Vagina (tissue), 2 donors: ENCODE measurements around the gene ARHGEF4. TPM values are rescaled to one million over a fixed set of nuclear protein-coding genes. Genes with fewer than 3 reads are reported as not detected.

ENCODE experiments used
- DNase-seq, 2 donors: peaks; one replicate each; pipeline ENCODE4 v3.0.0-alpha.2; 2017; ENCODE audit errors: extremely low spot score in 2 of 2
- H3K27ac ChIP-seq: fragments of 200-600 bp; sonication (generic); one replicate; pipeline ENCODE4 v1.5.1; 2019
- H3K27me3 ChIP-seq: fragments of 200-600 bp; sonication (generic); one replicate; pipeline ENCODE4 v1.5.1; 2019
- H3K36me3 ChIP-seq, 2 donors: fragments of 200-600 bp; sonication (generic); one replicate each; pipeline ENCODE4 v1.5.1; 2017 to 2019
- H3K4me1 ChIP-seq: fragments of 200-600 bp; sonication (generic); one replicate; pipeline ENCODE4 v1.5.1; 2019
- H3K4me3 ChIP-seq, 2 donors: fragments of 200-600 bp; sonication (generic); 1 replicate in 1 of 2; 2 replicates in 1 of 2; pipeline ENCODE4 v1.5.1; 2016 to 2019
- H3K9me3 ChIP-seq: fragments of 200-600 bp; sonication (generic); one replicate; pipeline ENCODE4 v1.5.1; 2019
- POLR2A ChIP-seq, 2 donors: fragments of 450-650 bp; IDR thresholded peaks; one replicate each; pipeline ENCODE4 v1.6.1; 2017; ENCODE audit warnings: antibody characterized with exemption in 2 of 2, mild to moderate bottlenecking in 2 of 2, moderate library complexity in 2 of 2
- POLR2AphosphoS5 ChIP-seq, 2 donors: sonication (generic); formaldehyde crosslinking; IDR thresholded peaks; one replicate each; pipeline ENCODE4 v1.9.0; 2017; ENCODE audit warnings: antibody characterized with exemption in 2 of 2, mild to moderate bottlenecking in 2 of 2, low read depth in 1 of 2; ENCODE audit not compliant: insufficient read depth in 1 of 2
- intact Hi-C: fragments of 100-400 bp; cut with DNase I; formaldehyde crosslinking; loops from one replicate; pipeline ENCODE4 v1.15.1; 2023
- total RNA-seq: library from RNA; depleted of rRNA; stranded (reverse); fragments of >200 nt; gene quantifications from one replicate; pipeline ENCODE4 v1.2.3, GENCODE V29; 2016
- TF ChIP-seq, protein P1 (sequence below), 3 experiments: fragments of 450-650 bp in 2 of 3; fragments of 200-600 bp in 1 of 3; sonication (generic) in 1 of 3; IDR thresholded peaks; one replicate each; pipeline ENCODE4 v1.5.1; 2017 to 2019; ENCODE audit warnings: antibody characterized with exemption in 3 of 3, mild to moderate bottlenecking in 2 of 3, moderate library complexity in 2 of 3

Gene ARHGEF4
- total RNA-seq, 1 donor from 2014 or later: 116 TPM

DNA sequence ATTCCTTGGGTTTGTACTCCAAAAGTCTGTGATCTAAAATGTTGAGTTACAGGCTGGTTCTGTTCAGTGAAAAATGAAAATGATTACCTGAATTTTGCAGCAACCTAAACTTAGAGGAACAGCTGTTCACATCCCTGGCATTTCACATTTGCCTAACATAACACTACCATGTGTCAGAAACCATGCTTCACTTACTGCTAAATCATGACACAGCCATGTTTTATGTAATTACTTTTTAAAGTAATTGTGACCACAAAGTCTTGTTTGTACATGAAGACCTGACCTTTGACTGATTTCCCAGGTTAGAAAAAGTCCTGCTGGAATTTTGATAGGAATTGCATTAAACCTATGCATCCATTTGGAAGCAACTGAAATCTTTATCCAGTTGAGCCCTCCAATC lies 177.4 kb downstream of the ARHGEF4 start:
- Histone ChIP-seq H3K9me3 (no peaks in the 10 kb centered on the region), H3K27me3 (no peaks in the 10 kb centered on the region), H3K4me3 (no peak overlapping the region), H3K36me3 (no peaks in the 10 kb centered on the region), H3K4me1 (peaks cover 9% of the 10 kb centered on the region), H3K27ac (no peak overlapping the region)
- intact Hi-C loops: no loop called here
- DNase-seq: no peak
- TF ChIP-seq POLR2A (IDR thresholded peaks at IDR 0.05) (no peak), POLR2AphosphoS5 (IDR thresholded peaks at IDR 0.05; ENCODE audit: insufficient read depth in 1 of 2, low read depth in 1 of 2) (no peak)
- TF ChIP-seq, protein P1, sequence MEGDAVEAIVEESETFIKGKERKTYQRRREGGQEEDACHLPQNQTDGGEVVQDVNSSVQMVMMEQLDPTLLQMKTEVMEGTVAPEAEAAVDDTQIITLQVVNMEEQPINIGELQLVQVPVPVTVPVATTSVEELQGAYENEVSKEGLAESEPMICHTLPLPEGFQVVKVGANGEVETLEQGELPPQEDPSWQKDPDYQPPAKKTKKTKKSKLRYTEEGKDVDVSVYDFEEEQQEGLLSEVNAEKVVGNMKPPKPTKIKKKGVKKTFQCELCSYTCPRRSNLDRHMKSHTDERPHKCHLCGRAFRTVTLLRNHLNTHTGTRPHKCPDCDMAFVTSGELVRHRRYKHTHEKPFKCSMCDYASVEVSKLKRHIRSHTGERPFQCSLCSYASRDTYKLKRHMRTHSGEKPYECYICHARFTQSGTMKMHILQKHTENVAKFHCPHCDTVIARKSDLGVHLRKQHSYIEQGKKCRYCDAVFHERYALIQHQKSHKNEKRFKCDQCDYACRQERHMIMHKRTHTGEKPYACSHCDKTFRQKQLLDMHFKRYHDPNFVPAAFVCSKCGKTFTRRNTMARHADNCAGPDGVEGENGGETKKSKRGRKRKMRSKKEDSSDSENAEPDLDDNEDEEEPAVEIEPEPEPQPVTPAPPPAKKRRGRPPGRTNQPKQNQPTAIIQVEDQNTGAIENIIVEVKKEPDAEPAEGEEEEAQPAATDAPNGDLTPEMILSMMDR (IDR thresholded peaks at IDR 0.05): no peak

- H3K27ac ChIP-seq: no peak overlapping the region
- H3K9me3 ChIP-seq: no peaks in the 10 kb centered on the region
- TF ChIP-seq, protein P1 (IDR thresholded peaks at IDR 0.05): no peak
- no peak for TF ChIP-seq POLR2AphosphoS5 (IDR thresholded peaks at IDR 0.05; ENCODE audit: insufficient read depth in 1 of 2, low read depth in 1 of 2)
- TF ChIP-seq POLR2A (IDR thresholded peaks at IDR 0.05): no peak
- no peaks in the 10 kb centered on the region for H3K27me3 ChIP-seq
- H3K36me3 ChIP-seq: no peaks in the 10 kb centered on the region
- DNase-seq: no peak
- intact Hi-C loops: no loop called here
- no peak overlapping the region for H3K4me3 ChIP-seq
- H3K4me1 ChIP-seq: peaks cover 9% of the 10 kb centered on the region
Observed at GRCh38 chr2:131015764-131016163, 179.1 kb downstream of the ARHGEF4 start.

DNA sequence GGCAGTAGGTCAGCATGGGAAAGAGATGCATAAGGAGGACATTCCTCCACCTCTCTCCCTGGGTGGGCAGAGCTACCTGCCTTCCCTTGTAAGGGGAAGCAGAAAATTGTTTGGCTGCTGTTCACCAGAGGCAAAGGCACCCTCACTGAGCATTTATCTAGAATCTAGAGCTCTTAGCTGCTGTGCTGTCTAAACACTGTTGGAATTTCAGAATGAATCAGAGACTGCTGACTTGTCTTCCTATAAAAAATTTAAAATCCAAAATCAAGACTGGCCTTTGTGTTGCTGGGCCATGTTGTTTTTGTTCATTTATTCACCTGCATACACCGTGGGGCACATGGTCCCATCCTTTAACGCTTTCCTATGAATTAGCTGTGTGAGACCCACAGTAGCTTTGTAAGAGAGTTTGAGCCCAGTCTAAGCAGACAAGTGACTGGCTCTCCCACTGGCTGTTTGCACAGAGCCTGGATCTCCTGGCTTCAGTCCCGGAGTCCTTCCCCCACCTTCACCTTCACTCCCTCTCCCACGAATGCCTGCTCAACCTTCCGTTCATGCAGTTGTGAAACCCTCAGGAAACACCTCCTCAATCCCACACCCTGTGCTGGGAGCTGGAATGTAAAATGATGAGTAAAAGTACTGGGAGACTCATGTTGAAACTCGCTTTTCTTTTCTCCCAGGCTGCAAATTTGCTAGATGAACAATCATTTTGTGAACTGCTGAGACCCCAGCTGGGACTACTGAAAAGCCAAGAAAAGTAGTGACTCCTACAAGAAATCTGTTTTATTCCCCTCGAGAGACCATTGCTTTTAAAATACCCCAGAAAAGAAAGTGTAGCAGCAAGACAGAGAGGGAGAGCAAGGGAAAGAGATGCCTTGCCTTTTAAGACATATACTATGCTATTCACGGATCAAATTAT lies 180.4 kb downstream of the ARHGEF4 start:
- no peak overlapping the region for H3K27ac ChIP-seq
- no peaks in the 10 kb centered on the region for H3K36me3 ChIP-seq
- no peaks in the 10 kb centered on the region for H3K9me3 ChIP-seq
- intact Hi-C loops: no loop called here
- no peaks in the 10 kb centered on the region for H3K27me3 ChIP-seq
- TF ChIP-seq, protein P1 (IDR thresholded peaks at IDR 0.05): no peak
- peak in 1 of 2 donors; percentile 34 for TF ChIP-seq POLR2AphosphoS5 (IDR thresholded peaks at IDR 0.05; ENCODE audit: insufficient read depth in 1 of 2, low read depth in 1 of 2)
- TF ChIP-seq POLR2A (IDR thresholded peaks at IDR 0.05): no peak
- peaks cover 9% of the 10 kb centered on the region for H3K4me1 ChIP-seq
- no peak overlapping the region for H3K4me3 ChIP-seq
- DNase-seq: no peak

GRCh38 chr2:131022731-131023130 lies 186.0 kb downstream of the ARHGEF4 start:
- intact Hi-C loops: no loop called here
- TF ChIP-seq, protein P1 (IDR thresholded peaks at IDR 0.05): no peak
- TF ChIP-seq POLR2A (IDR thresholded peaks at IDR 0.05) (no peak), POLR2AphosphoS5 (IDR thresholded peaks at IDR 0.05; ENCODE audit: insufficient read depth in 1 of 2, low read depth in 1 of 2) (no peak)

DNA sequence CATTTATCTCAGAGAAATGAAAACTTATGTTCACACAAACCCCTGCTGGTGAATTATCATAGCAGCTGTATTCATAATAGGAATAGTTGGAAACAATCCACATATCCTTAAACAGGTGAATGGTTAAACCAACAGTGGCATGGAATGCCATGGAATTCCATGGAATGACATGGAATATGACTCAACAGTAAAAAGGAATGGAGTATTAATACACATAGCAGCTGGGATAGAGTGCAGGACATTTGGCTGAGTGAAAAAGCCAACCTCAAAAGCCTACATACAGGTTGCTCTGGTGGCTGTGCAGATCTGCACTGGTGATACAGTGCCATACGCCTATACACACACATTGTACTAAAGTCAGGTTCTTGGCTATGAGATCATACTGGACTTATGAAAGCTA lies 187.0 kb downstream of the ARHGEF4 start:
- Histone ChIP-seq H3K36me3 (no peaks in the 10 kb centered on the region), H3K4me3 (no peak overlapping the region), H3K27ac (no peak overlapping the region), H3K4me1 (no peaks in the 10 kb centered on the region), H3K27me3 (no peaks in the 10 kb centered on the region), H3K9me3 (no peaks in the 10 kb centered on the region)
- TF ChIP-seq POLR2A (IDR thresholded peaks at IDR 0.05): no peak
- TF ChIP-seq, protein P1 (IDR thresholded peaks at IDR 0.05): no peak
- no peak for TF ChIP-seq POLR2AphosphoS5 (IDR thresholded peaks at IDR 0.05; ENCODE audit: insufficient read depth in 1 of 2, low read depth in 1 of 2)
- DNase-seq: no peak
- intact Hi-C loops: no loop called here

More at GRCh38 chr2:131022731-131023130, 186.0 kb downstream of the ARHGEF4 start:
- H3K4me3 ChIP-seq: no peak overlapping the region
- H3K27ac ChIP-seq: no peak overlapping the region
- no peaks in the 10 kb centered on the region for H3K9me3 ChIP-seq
- DNase-seq: no peak
- H3K36me3 ChIP-seq: no peaks in the 10 kb centered on the region
- H3K4me1 ChIP-seq: no peaks in the 10 kb centered on the region
- H3K27me3 ChIP-seq: no peaks in the 10 kb centered on the region
